Measurements from ENCODE around the gene MYH7.

The MYH7 gene

DNA sequence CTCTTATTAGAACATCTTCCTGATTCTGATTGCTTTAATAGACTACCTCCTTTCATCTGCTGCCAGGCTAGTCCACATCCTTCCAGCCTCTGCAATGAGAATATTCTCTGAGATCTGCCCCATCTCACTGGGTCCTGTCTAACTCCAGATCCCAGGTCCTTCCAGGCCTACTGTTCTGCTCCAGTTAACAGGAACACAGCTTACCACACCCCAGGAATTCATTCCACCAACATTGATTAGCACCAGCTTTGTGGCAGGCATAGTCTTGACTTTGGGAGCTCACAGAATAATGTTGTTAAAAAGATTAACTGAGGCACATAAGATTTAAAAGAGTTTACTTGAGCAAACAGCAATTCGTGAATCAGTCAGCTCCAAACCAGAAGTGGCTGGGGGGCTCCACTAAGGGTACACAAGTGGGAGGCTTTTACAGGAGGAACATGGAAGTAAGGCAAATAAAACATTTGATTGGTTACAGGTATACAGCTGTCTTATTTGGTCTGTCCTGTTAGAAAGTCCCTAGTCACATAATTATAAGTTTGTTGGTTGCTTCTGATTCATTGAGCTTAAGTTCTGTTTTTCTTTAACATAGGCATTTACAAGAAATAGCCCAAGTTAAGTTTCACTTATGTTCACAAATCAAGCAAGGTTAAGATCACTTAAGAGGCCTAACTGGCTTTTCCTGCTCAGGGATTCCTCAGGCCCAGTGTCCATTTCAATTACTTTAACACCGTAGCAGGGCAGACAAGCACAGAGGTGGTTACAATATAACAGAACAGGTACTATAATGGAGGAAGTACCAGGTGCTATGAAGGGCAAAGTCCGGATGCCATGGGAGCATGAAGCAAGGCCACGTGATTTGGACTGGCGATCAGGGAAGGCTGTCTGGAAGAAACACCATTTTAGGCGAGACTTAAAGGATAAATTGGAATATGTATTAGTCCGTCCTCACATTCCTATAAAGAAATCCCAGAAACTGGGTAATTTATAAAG lies 12.2 kb upstream of the MYH7 start:
- no peak for DNase-seq (ENCODE audit: low read depth)

DNA sequence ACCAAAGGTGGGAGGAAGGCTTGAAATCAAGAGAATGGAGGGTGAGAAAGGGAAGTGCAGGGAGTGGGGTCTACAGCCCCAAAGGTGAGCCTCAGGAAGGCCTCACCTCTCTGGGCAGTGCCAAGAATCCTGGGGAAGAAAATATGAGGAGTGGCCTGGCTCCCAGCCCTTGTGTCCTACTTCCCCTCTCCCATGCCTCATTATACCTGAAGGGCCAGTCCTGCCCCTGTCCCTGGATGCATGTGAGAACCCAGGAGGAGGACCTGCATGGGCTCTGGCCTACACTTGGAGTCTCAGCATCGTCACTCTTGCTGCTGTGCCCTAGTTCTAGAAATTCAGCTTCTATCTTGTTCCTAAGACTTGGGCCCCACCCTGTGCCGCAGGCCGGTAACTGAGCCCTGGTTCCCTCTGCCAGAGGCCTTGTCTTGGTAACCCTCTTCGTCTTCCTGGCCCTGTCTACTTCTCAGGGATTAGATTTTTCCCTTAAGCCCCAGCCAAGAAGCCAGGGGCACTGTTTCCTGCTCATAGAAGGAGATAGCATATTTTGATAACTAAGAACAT lies 10.9 kb upstream of the MYH7 start:
- no peak for DNase-seq (ENCODE audit: low read depth)

GRCh38 chr14:23445773-23446172 lies 10.3 kb upstream of the MYH7 start:
- DNase-seq (ENCODE audit: low read depth): no peak

- no peak for DNase-seq (ENCODE audit: low read depth)
Observed at GRCh38 chr14:23444314-23444713, 8.9 kb upstream of the MYH7 start.

DNA sequence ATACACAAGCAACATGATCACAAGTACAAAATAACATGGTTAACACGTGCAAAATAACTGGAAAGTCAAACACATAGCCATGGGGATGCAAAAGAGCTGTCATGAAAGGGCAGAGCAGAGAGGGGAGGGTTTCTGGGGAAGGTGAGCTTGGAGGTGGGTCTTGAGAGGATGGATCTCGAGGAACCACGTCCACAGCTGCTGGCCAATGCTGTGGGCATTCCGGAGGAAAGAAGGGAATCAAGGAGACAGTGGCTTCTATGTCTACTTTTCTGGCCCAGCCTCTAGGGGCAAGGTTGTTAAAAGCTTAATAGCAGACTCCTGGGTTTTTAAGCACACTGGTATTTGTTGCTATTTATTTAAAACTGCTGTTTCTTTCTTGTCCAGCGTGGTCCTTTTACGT lies 8.4 kb upstream of the MYH7 start:
- DNase-seq (ENCODE audit: low read depth): no peak

DNA sequence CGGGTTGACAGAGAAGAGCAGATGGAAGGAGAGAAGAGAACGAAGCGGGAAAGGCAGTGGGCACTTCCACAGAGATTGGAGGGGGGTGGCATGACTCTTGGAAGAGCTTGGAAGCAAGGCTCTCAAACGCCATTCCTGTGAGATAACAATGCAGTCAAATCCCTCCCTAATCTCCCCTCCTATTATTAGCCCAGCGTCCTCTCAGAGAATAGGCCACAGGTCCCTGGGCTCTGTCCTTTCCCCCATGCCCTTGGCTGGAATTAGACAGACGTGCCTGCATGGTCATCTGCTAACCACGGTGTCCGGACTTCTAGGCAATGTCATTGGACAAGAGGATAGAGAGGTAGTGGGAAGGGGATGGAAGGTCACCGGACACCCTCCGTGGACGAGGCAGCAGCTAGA lies 8.0 kb upstream of the MYH7 start:
- no peak for DNase-seq (ENCODE audit: low read depth)

- DNase-seq (ENCODE audit: low read depth): no peak
Observed at GRCh38 chr14:23442721-23443356, 7.4 kb upstream of the MYH7 start.

GRCh38 chr14:23441076-23441475 lies 5.6 kb upstream of the MYH7 start:
- no peak for DNase-seq (ENCODE audit: low read depth)

DNA sequence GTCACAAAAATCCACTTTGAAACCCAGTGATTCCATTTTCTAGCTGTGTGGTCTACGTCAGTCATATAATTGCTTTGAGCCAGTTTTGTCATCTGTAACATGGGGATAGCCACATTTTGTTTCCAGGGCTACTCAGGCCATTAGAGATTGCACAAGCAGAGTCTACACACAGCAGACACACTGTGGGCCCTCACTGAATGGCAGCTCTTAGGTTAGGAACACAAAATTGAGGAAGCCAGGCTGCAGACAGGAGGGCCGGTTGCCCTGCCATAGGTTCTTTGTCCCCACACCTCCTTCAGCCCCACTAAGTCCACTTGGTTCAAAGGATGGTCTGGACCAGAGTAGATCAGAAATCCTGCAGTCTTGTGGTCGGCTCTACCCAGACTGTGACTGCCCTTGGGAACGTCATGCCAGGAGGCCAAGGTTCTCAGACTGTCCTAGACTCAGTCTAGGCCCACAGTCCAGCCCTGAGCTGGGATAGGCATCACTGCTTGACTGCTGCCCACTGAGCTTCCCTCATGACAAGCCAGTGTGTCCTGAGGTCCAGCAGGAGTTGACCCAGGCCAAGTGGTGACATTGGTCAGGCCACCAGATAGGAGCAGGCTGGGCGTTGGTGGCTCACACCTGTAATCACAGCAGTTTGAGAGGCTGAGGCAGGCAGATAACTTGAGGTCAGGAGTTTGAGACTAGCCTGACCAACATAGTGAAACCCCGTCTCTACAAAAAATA lies 3.8 kb upstream of the MYH7 start:
- DNase-seq (ENCODE audit: low read depth): no peak

DNA sequence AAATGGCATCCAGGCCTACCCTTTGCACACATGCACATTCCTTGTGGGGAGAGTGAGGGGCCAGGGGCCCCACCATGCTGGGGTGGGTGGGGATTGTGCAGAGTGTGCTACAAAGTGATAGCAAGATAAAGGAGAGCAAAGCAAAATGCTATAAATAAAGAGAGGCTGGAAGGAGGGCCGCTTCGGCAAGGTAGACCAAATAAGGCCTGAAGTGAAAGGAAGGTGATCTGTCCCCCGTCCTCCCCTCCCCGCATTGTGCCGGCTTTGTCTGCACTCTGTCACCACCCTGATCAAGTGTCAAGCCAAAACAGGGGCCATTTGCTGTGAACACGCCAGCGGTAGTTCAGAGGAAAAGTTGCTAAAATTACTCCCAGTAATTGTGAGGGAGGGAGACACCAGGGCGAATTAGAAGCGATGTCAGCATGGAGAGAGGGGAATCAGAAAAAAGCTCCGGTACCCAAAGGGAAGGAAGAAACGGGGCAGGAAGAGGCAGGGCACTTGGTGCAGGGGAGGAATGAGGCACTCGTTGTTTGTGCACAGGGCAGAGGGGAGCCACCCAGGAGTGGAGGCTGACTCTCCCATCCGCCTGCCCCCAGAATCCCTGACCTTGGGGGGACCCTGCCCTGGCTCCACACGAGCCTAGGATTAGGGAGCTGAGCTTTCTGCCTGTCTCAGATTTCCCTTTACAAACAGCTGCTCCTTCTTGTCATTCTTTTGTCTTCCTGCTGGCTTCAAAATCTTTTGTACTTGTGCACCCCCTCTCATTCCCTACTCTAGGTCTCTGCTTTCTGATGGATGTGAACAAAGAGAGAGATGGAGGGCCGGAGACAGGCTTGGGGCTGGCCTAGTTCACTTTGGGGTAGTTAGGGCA lies 2.9 kb upstream of the MYH7 start:
- no peak for DNase-seq (ENCODE audit: low read depth)

GRCh38 chr14:23437133-23438100 lies 2.0 kb upstream of the MYH7 start:
- no peak for DNase-seq (ENCODE audit: low read depth)

- DNase-seq (ENCODE audit: low read depth): no peak
Observed at GRCh38 chr14:23436327-23437132, 1.1 kb upstream of the MYH7 start.

GRCh38 chr14:23434488-23435222 lies 805 bp downstream of the MYH7 start:
- DNase-seq (ENCODE audit: low read depth): no peak

- no peak for DNase-seq (ENCODE audit: low read depth)
Observed at GRCh38 chr14:23433457-23433856, 2.0 kb downstream of the MYH7 start.

- no peak for DNase-seq (ENCODE audit: low read depth)
Observed at GRCh38 chr14:23432946-23433345, 2.5 kb downstream of the MYH7 start.

DNA sequence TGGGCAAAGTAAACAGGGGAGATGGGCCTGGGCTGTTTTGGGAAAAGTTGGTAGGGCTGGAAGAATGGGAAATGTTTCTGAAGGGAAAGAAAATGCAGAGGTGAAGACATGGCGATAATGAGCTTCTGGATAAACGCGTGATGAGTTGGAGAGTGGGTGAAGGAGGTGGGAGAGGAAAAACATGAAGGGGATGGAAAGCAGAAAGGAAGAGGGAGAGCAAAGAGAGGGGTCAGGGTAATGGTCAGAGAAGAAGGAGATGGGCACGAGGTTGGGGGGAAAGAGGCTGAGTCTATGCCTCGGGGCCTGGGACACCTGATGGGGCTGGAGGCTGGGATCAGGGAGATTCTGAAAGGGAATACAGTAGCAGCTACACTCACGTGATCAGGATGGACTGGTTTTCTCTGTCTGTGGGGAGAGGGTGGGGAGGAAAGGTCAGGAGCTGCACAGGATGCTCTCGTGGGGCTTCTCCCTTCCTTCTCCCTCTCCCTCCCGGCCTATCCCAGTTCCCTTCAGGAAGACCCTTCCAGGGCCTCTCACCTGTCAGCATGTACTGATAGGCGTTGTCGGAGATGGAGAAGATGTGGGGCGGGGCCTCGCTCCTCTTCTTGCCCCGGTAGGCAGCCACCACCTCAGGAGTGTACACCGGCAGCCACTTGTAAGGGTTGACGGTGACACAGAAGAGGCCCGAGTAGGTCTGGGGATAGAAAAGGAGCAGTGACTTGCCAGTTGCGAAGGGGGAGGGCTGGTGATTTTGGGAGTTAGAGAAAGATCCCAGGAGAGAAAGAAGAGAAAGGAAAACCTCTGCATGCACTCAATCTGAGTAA lies 3.1 kb downstream of the MYH7 start:
- no peak for DNase-seq (ENCODE audit: low read depth)

DNA sequence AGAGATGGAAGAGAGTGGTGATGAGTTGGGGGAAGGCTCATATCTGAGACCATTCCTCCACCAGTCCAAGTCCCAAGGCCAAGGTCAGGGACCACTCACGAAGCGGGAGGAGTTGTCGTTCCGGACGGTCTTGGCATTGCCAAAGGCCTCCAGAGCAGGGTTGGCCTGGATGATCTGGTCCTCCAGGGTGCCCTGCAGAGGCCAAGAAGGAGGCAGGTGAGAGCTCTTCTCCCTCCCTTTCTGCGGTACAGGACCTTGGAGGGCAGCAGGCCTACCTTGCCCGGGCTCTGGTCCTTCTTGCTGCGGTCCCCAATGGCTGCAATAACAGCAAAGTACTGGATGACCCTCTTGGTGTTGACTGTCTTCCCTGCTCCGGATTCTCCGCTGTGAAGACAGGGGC lies 4.0 kb downstream of the MYH7 start:
- DNase-seq (ENCODE audit: low read depth): no peak

DNA sequence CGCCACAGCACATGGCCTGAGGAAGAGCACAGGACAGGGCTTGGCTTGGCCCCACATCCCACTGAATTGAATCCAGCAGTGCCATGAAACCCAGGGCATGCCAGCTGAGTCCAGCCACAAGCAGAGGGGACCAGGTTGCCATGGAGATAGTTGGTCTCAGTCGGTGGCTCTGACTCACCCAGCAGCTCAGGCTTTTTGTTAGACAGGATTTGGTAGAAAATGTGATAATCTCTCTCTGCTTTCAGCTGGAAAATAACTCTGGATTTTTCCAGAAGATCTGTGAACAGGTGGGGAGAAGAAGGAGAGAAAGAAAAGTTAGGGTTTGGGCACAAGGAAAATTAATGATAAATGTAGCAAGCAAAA lies 4.8 kb downstream of the MYH7 start:
- no peak for DNase-seq (ENCODE audit: low read depth)
